Endodermal cell (in vitro differentiated cells): ENCODE data around the gene FUBP3. TPM values are rescaled to one million over a fixed set of nuclear protein-coding genes. Genes with fewer than 3 reads are reported as not detected.
A peak's percentile ranks its signal among the peaks of the same experiment; 100 is the strongest.

Experiments used
- DNase-seq: peaks from one replicate; pipeline ENCODE4 v3.0.0-alpha.2; 2017
- H3K27ac ChIP-seq: 2 replicates; pipeline ENCODE4 v1.5.1; 2013; ENCODE audit warnings: mild to moderate bottlenecking, low read depth, low read length, moderate library complexity
- H3K27me3 ChIP-seq: 2 replicates; pipeline ENCODE4 v1.6.1; 2013; ENCODE audit warnings: mild to moderate bottlenecking, low read length, moderate library complexity; ENCODE audit not compliant: insufficient read depth, control insufficient read depth, poor library complexity, severe bottlenecking
- H3K36me3 ChIP-seq: 2 replicates; pipeline ENCODE4 v1.7.0; 2013; ENCODE audit warnings: mild to moderate bottlenecking, low read length, moderate library complexity; ENCODE audit not compliant: control insufficient read depth, insufficient read depth
- H3K4me1 ChIP-seq: one replicate; pipeline ENCODE4 v1.7.0; 2013; ENCODE audit warnings: low read length; ENCODE audit not compliant: control insufficient read depth, insufficient read depth
- H3K4me3 ChIP-seq: 2 replicates; pipeline ENCODE4 v1.5.1; 2013; ENCODE audit warnings: mild to moderate bottlenecking, low read length, moderate library complexity
- H3K9ac ChIP-seq: 2 replicates; pipeline ENCODE4 v1.6.1; 2013; ENCODE audit warnings: mild to moderate bottlenecking, low read length, moderate library complexity; ENCODE audit not compliant: poor library complexity, severe bottlenecking; ENCODE audit errors: extremely low read depth
- H3K9me3 ChIP-seq: 2 replicates; pipeline ENCODE4 v1.6.1; 2013; ENCODE audit warnings: mild to moderate bottlenecking, low read length, moderate library complexity; ENCODE audit not compliant: control insufficient read depth
- H3K27ac Mint-ChIP-seq: 2 replicates; pipeline ENCODE4 v1.8.0; 2020; ENCODE audit warnings: mixed read lengths
- H3K27me3 Mint-ChIP-seq: 2 replicates; pipeline ENCODE4 v1.8.0; 2021; ENCODE audit warnings: mild to moderate bottlenecking, mixed read lengths; ENCODE audit not compliant: insufficient read depth
- H3K36me3 Mint-ChIP-seq: 2 replicates; pipeline ENCODE4 v1.8.0; 2020; ENCODE audit warnings: low read depth, mixed read lengths
- H3K4me1 Mint-ChIP-seq: 2 replicates; pipeline ENCODE4 v1.8.0; 2020; ENCODE audit warnings: mixed read lengths
- H3K4me3 Mint-ChIP-seq: 2 replicates; pipeline ENCODE4 v1.8.0; 2020; ENCODE audit warnings: mild to moderate bottlenecking, moderate library complexity, mixed read lengths
- H3K9me3 Mint-ChIP-seq: 2 replicates; pipeline ENCODE4 v1.8.0; 2020; ENCODE audit warnings: mild to moderate bottlenecking, mixed read lengths
- CTCF ChIP-seq: fragments of 200-600 bp; sonication (generic); conservative IDR thresholded peaks from 2 replicates; pipeline ENCODE4 v1.5.0; 2021; ENCODE audit warnings: antibody characterized with exemption, mild to moderate bottlenecking
- WGBS, 2 experiments: methylation state at CpG; one replicate each; pipeline versions ENCODE4 v1.1.5 to v1.1.7; 2013; ENCODE audit warnings: missing lambda C conversion rate in 2 of 2, mixed read lengths in 1 of 2; ENCODE audit not compliant: insufficient coverage in 1 of 2, insufficient read length in 1 of 2; 5-methylcytosine and 5-hydroxymethylcytosine counted together
- total RNA-seq, 2 donors: library from RNA; stranded (reverse); fragmentation: NEBNext Ultra II Directional in 1 of 2; extraction: Animal tissue kit (Norgen Biotek cat#: 25700) in 1 of 2; gene quantifications; 2 replicates in 1 of 2; 3 replicates in 1 of 2; pipeline ENCODE4 v1.2.1, GENCODE V29; 2021

FUBP3 gene
- total RNA-seq, 2 donors from 2014 or later = 74.3 to 76.3 TPM

DNA sequence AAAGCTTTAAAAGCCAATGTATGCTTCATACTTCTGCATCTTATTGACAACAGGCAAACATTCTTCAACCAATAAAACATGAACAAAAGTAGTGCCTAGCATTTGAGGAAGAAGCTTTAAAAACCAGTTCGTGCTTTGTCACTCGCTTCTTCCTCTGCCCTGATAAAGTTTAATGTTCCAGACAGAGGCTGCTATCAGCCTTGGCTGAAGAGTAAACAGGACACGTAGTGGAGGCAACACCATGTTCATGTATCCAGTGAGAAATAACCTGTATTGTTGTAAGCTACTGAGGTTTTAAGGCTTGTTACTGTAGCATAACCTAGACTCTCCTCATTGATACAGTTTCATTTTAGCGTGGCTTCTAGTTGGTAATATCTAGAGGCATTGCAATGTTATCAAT is 3.2 kb upstream of the FUBP3 start:
- TF ChIP-seq CTCF = no peak
- H3K4me1 ChIP-seq = peaks cover 7% of the 10 kb centered on the region
- Mint-ChIP-seq H3K27ac (no peak overlapping the region), H3K36me3 (peaks cover 2% of the 10 kb centered on the region), H3K9me3 (no peaks in the 10 kb centered on the region), H3K27me3 (peaks cover 5% of the 10 kb centered on the region), H3K4me3 (no peak overlapping the region), H3K4me1 (peaks cover 7% of the 10 kb centered on the region)
- H3K9me3 ChIP-seq = no peaks in the 10 kb centered on the region
- H3K9ac ChIP-seq = no peak overlapping the region
- peaks cover 7% of the 10 kb centered on the region for H3K36me3 ChIP-seq
- H3K27ac ChIP-seq = no peak overlapping the region
- WGBS, 2 experiments = 74 to 89% methylated on average over 4 of the region's 4 CpGs
- H3K27me3 ChIP-seq = peaks cover 16% of the 10 kb centered on the region
- no peak overlapping the region for H3K4me3 ChIP-seq
- no peak for DNase-seq

DNA sequence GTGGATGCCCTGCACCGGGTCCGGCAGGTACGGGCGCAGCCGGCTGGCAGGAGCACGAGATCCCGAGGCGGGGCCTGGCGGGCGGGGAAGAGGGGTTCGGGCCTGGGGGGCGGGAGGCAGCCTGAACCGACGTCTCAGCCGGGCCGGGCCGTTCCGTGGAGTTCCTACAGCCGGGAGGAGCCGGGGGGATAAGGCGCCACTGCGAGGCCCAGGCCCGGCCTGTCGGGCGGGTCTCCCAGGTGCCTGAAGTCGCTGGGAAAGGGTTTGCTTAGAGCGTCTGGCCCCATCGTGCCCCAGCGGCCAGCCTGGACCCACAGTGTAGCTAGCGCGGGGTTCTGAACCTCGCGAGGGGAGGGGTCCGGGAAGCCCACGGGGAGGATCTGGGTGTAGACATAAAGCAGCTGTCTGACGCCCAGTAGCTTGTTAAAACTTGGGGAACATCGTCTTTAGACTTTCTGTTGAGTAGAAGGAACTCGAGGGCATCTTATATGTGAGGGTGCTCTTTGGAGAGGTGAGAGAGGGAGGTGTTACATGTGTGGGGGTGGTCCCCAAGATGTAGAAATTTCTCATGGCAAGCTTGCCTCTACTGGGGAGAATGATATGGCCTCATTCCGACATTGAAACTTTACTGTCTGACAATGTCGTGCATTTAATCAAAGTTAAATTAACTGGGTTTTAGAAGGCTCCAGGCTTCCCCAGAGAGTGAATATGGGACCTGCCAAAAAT is 524 bp downstream of the FUBP3 start:
- DNase-seq = no peak
- no peak for TF ChIP-seq CTCF
- Mint-ChIP-seq H3K27ac (peak overlapping the region; percentile 86), H3K4me3 (peak overlapping the region; percentile 88), H3K9me3 (no peaks in the 10 kb centered on the region), H3K4me1 (peaks cover 7% of the 10 kb centered on the region), H3K27me3 (peaks cover 5% of the 10 kb centered on the region), H3K36me3 (peaks cover 17% of the 10 kb centered on the region)
- no peak overlapping the region for H3K27ac ChIP-seq
- H3K9ac ChIP-seq = peak overlapping the region; percentile 83
- H3K36me3 ChIP-seq = peaks cover 31% of the 10 kb centered on the region
- WGBS, 2 experiments = 2% methylated on average over 22 to 40 of the region's 40 CpGs
- H3K4me1 ChIP-seq = peaks cover 7% of the 10 kb centered on the region
- peak overlapping the region; percentile 99 for H3K4me3 ChIP-seq
- no peaks in the 10 kb centered on the region for H3K9me3 ChIP-seq
- H3K27me3 ChIP-seq = peaks cover 16% of the 10 kb centered on the region

GRCh38 chr9:130581766-130582165 is 2.4 kb downstream of the FUBP3 start:
- no peak for DNase-seq
- peaks cover 34% of the 10 kb centered on the region for H3K36me3 ChIP-seq
- no peaks in the 10 kb centered on the region for H3K9me3 ChIP-seq
- H3K27me3 ChIP-seq = no peaks in the 10 kb centered on the region
- 80 to 90% methylated on average over 1 to 3 of the region's 3 CpGs for WGBS, 2 experiments
- H3K36me3 Mint-ChIP-seq = peaks cover 31% of the 10 kb centered on the region
- H3K9ac ChIP-seq = no peak overlapping the region
- peaks cover 7% of the 10 kb centered on the region for H3K4me1 Mint-ChIP-seq
- H3K9me3 Mint-ChIP-seq = no peaks in the 10 kb centered on the region
- no peak for TF ChIP-seq CTCF
- no peak overlapping the region for H3K4me3 ChIP-seq
- no peak overlapping the region for H3K4me3 Mint-ChIP-seq
- H3K4me1 ChIP-seq = peaks cover 7% of the 10 kb centered on the region
- peaks cover 4% of the 10 kb centered on the region for H3K27me3 Mint-ChIP-seq
- H3K27ac ChIP-seq = no peak overlapping the region
- H3K27ac Mint-ChIP-seq = no peak overlapping the region
